Stimulated activated CD8-positive, alpha-beta memory T cell treated with anti-CD3 and anti-CD28 coated beads, Interleukin-15, amount 100 ng/mL, for 48 hours (primary cell): ENCODE measurements around the gene KRT73.
A peak's percentile ranks its signal among the peaks of the same experiment; 100 is the strongest.

Experiments used
- DNase-seq, 2 donors: peaks; one replicate each; pipeline ENCODE4 v3.0.0-alpha.2; 2020; ENCODE audit warnings: low read depth in 2 of 2

Gene KRT73

GRCh38 chr12:52570511-52570910 lies 47.8 kb downstream of the KRT73 start:
- DNase-seq = no peak

GRCh38 chr12:52568111-52568510 lies 50.2 kb downstream of the KRT73 start:
- DNase-seq = no peak

GRCh38 chr12:52566847-52567291 lies 51.5 kb downstream of the KRT73 start:
- peak in 1 of 2 donors; percentile 1 for DNase-seq

GRCh38 chr12:52564582-52564981 lies 53.8 kb downstream of the KRT73 start:
- DNase-seq = no peak

GRCh38 chr12:52561880-52562449 lies 56.4 kb downstream of the KRT73 start:
- DNase-seq = no peak

GRCh38 chr12:52559979-52560378 lies 58.4 kb downstream of the KRT73 start:
- DNase-seq = no peak

- DNase-seq = no peak
Observed at GRCh38 chr12:52558781-52559445, 59.4 kb downstream of the KRT73 start.
